GM18508 (cell line): ENCODE results near the gene KLHDC1.
"Not testable (repeated sequence)": the region's sequence is repeated elsewhere in the genome, so short reads cannot be mapped to it uniquely, and the experiment has no call there.

ENCODE experiments used
- ATAC-seq: cut with Tn5 transposase; IDR thresholded peaks from one replicate; pipeline ENCODE4 v1.9.1; 2021; ENCODE audit warnings: moderate number of reproducible peaks; ENCODE audit not compliant: insufficient read depth, unreplicated experiment

KLHDC1 gene, protein sequence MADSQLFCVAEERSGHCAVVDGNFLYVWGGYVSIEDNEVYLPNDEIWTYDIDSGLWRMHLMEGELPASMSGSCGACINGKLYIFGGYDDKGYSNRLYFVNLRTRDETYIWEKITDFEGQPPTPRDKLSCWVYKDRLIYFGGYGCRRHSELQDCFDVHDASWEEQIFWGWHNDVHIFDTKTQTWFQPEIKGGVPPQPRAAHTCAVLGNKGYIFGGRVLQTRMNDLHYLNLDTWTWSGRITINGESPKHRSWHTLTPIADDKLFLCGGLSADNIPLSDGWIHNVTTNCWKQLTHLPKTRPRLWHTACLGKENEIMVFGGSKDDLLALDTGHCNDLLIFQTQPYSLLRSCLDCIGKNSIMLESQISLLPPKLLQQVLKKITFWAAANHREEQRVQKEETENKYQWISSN

DNA sequence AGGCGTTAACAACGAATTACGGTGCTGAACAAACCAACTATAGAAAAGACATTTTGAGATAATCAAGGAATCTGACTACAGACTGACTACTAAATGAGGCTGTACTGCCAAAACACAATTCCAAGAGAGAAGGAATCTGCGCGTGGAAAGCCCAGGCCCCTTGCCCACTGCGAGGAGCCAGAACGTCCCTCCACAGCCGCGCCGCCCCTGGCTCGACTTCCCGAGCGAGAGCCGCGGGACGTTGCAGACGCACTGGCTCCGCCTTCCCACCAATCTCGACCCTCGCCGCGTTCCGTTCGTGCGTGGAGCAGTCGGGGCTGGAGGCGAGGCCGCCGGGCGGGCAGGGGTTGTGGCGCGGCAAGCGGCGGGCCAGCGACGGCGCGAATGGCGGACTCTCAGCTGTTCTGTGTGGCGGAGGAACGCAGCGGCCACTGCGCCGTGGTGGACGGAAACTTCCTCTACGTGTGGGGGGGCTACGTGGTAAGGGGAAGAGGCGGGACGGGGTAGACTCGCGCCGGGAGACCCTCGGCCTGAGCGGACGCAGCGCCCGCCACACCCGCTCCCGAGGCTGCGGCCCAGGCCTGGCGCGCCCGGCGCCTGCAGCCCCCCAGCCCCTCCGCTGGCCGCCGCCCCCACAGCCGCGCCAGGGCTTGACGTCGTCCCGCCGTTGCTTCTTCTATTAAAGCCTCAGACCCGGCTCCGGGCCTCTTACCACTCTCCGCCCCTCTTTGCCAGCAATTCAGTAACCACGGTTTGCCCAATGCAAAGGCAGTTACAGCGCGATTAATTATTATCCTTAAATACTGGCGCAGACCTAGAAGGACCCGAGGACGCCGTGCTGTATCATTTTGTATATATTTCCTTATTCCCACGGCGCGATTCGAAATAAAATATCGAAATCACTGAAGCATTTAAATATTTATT is at the start of gene KLHDC1:
TSS of gene KLHDC1 (plus strand) at position 310 of the 924 bp plus-strand sequence. CDS start at position 385, 75 bp downstream.
- no peak for ATAC-seq

DNA sequence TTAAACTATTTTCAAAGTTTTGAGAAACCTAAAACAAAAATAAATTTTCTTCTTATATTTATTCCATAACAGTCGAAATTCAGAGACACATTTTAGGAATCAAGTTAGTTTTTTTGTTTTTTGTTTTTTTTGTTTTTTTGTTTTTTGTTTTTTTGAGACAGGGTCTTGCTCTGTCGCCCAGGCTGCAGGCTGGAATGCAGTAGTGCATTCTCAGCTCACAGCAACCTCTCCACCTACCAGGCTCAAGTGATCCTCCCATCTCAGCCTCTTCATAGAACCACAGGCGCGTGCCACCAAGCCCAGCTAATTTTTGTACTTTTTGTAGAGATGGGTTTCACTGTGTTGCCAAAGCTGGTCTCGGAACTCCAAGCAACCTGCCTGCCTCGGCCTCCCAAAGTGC is 39.4 kb upstream of the KLHDC1 start:
- ATAC-seq = no peak

DNA sequence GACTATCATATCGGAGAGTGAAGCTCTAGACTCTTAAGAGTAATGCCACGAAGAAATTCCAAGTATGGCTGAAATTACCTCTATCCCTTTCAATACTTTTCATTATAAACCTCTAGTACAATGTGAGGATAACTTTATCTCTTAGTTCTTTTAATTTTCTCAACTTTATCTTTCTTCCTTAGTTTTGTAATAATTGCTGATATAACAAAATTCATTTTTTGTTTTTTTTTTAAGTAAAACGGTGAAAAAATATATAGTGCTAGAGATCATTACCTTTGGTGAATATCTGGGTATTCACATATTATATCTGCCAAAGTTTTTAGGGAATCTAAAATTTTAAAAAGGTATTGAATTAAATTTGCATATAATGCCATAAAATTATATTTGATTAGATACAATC is 38.4 kb upstream of the KLHDC1 start:
- ATAC-seq = no peak

DNA sequence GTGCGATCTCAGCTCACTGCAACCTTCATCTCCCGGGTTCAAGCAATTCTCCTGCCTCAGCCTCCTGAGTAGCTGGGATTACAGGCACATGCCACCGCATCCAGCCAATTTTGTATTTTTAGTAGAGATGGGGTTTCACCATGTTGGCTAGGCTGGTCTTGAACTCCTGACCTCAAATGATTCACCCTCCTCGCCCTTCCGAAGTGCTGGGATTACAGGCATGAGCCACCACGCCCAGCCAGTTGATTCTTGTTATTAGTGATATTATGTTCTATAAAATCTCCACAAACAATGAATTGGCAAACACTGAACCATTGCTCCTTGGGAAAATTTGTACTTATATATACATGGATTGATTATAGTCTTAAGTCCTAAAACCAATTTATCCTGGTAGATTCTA is 35.4 kb upstream of the KLHDC1 start:
- not testable (repeated sequence) for ATAC-seq

DNA sequence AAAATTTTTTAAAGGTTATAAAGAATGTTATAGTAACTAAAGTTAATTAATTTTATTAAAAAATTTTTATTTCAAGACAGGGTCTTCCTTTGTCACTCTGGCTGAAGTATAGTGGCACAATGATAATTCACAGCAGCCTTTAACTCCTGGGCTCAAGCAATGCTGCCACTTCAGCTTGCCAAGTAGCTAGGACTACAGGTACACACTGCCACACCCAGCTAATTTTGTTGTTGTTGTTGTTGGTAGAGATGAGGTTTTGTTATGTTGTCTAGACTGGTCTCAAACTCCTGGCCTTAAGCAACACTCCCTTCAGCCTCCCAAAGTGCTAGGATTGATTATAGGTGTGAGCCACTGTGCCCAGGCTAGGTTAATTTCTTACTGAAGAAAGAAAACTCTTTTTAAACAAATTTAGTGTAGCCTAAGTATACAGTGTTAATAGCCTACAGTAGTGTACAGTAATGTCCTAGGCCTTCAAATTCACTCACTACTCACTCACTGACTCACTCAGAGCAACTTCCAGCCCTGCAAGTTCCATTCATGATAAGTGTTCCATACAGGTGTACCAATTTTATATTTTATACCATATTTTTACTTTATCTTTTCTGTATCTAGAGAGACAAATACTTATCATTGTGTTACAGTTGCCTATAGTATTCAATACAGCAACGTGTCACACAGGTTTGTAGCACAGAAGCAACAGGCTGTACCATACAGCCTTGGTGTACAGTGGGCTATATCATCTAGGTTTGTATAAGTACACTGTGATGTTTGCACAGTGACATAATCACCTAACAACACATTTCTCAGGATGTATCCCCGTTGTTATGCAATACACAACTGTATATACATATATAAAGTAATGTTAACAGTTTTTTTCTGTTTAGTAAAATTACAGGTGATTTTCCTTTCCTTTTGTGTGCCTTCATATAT is 33.1 kb upstream of the KLHDC1 start:
- ATAC-seq = no peak

DNA sequence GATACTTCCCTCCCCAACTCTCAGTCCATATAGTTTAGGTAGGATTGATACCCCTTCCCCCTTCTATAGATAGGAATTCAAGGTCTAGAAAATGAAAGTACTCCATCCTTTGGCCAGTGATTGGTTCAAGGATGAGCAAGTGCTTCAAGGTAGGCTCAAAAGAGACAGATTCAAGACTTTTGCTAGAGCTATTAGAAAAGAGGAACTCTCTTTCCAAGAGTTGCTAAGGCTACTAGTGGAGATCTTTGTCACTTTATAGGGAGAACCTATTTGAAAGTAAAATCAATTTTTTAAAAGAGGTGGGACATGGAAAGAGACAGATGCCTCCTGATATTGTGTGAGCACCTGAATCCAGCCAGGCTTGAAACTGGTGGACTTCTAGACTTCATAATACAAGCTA is 22.4 kb upstream of the KLHDC1 start:
- ATAC-seq = no peak

DNA sequence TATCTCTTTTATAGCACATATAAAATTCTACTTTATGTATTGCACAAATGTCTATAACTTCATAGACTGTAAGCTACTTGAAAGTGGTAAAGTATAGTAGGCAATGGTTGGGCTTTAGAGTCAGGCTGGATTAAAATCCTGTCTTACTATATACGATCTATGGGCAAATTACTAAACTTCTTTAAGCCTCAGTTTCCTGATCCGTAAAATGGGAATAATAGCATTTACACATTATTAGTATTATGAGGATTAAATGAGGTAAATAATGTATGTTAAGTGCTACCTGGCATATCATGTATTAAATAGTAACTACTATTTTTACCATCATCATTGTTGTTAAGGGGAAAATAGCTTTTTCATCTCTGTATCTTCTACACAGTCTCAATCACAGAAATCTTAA is 19.3 kb upstream of the KLHDC1 start:
- no peak for ATAC-seq

DNA sequence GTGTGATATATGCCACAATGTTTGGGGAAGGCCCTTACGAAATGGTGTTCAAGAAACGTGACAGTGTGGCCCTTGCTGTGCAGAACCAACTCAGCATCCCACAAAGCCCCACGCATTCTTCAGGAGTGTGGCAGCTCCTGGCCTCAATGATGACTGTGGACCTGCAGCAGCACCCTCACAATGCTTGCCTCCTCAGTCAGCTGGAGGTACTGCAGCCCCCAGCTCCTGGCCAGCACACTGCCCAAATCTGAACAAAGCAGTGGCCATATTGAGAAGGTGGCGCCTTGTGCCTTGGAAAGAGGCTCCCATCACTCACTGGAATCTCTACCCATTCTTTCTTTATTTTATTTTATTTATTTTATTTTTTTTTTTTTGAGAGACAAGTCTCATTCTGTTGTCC is 15.3 kb upstream of the KLHDC1 start:
- no peak for ATAC-seq

DNA sequence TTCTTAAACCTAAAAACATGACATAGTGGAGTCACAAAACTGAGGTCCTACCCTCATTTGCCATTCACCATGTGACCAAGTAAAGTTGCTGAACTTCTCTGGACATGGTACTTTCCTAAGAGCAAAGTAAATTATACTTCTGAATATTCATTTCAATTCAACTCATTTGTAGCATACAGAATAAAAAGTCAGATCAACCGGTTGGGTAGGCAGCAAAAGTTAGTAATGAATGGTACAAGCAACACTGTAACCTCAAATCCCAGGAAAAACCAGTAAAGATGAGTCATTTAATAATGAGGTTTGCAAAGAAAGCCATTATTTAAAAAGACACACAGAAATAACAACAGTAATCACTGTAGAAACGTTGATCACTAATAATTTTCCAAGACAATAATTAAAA is 13.6 kb upstream of the KLHDC1 start:
- ATAC-seq = no peak

DNA sequence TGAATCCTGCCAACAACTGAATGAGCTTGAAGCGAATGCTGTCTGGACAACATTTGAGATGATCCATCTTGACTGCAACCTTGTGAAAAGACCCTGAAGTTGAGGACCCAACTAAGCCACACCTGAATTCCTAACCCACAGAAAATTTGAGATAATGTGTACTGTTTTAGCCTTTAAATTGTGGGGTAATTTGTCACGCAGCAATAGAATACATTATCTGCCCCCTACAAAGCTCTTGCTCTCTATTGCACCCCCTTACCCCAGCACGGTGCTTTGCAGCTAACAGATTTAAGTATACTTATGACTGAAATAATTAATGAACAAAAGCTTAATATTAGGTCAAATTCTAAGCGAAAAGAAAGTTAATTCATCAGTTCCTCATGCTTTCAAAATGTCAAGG is 6.5 kb upstream of the KLHDC1 start:
- no peak for ATAC-seq

DNA sequence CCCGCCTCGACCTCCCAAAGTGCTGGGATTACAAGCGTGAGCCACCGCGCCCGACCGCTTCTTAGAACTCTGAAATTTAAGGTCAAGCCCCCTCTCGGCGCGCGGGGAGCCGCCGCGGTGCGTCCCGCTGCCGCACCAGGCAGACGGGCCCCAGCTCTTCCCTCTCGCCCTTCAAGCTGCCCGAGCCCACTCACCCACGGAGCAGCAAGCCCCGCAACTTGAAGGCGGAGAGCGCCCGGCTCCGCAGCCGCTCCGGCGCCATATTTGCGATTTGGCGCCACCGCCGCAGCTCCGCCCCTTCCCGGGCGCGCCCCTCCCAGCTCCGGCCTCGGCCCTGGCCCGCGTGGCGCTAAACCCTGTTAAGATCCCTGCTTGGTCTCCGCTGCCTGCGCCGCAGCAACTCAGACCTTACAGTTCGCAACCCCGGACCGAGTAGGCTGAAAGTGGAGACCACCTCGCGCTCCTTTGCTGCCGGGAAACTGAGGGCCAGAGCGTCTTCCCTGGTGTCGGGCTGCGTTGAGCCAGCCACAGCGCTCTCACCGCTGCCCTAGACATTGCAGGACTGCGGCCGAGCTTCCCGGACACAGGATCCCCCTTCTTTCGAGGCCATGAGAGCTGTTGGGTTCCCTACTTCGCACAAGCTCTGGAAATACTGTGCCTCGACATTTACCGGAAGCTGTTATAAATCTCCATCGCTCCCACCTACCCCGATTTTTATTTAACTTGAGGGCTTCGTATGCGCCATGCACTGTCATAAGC is 4.8 kb upstream of the KLHDC1 start, which contains the start of gene POLE2:
TSS of gene POLE2 (minus strand) at position 273 of the 759 bp plus-strand sequence. CDS start at position 262, 11 bp downstream.
- peak; percentile 59 for ATAC-seq

DNA sequence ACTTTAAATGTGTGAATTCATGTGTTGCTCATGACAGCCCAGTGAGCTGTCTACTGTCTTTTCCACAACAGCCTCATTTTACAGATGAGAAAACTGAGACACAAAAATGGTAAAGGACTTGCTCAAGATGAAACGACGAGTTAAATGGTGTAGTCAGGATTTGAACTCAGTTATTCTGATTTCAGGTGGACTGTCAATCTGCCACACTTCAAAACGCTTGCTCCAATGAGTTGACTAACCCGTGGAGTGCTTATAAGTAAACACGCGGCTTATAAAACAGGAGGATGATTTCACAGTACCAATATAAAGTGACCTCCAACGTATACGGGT is 4.3 kb upstream of the KLHDC1 start:
- no peak for ATAC-seq

DNA sequence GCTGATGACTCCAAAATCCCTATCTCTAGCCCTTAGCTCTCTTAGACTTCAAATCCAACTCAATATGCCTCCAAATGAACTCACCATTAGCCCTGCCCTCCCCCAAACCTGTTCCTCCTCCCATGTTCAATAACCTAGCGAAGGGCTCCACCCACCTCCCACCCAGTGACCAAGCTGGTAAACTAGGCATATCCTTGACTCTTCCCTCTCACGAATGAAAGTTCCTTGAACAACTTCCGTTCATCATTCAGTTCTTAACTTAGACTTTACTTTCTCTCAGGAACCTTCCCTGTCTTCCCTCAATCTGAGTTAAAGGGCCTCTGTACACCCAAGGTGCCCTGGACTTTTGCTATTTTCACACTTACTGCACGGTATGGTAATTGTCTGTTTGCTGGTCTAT is 1.9 kb upstream of the KLHDC1 start:
- no peak for ATAC-seq

DNA sequence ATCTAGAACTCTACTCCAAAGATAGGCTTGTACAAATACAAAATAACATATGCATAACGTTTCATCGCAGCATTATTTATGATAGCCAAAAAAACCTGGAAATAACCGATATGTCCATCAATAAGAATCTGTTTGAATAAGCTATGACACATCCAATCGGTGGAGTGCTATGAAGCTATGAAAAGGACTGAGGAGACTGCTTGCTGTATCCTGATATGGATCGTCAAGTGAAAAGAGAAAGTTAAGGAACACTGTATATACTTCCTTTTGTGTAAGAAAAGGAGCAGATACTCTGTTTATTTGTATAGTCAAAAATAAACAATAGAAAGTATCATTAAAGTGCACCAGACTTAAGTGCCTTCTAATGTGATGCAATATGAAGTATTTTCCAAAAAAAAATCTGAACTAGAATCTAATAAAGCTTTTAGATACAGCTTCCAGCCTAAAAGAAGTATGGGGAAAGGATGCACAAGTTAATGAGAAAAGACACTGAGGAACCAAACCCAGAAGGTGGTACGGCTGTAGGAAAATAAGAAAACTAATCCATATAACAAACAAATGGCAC is 645 bp upstream of the KLHDC1 start:
- no peak for ATAC-seq

DNA sequence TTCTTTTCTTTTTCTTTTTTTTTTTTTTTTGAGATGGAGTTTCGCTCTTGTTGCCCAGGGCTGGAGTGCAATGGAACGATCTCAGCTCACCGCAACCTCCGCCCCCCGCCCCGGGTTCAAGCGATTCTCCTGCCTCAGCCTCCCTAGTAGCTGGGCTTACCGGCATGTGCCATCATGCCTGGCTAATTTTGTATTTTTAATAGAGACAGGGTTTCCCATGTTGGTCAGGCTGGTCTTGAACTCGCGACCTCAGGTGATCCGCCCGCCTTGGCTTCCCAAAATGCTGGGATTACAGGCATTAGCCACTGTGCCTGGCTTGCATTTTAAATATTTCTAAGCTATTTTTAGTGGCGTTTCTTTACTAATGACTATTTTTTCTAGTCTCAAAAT is 810 bp downstream of the KLHDC1 start:
- not testable (repeated sequence) for ATAC-seq

DNA sequence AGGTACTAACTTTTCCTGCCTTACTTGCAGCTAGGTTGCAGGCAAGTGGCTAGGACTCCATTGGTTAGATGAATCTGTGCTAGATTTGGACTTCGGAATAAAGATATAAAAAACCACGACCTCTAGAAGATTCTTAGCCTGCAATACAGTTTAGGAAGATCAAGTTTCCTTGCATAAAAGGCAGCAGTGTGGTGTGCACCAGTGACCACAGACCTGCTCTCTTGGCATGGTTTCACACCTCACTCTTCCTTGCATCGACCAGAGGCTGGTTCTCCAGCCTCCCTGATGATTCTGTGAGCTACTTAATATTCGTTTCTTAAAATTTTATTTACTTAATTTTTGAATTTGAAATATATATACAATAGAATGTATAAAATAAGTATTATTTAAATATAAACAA is 9.8 kb downstream of the KLHDC1 start:
- no peak for ATAC-seq

DNA sequence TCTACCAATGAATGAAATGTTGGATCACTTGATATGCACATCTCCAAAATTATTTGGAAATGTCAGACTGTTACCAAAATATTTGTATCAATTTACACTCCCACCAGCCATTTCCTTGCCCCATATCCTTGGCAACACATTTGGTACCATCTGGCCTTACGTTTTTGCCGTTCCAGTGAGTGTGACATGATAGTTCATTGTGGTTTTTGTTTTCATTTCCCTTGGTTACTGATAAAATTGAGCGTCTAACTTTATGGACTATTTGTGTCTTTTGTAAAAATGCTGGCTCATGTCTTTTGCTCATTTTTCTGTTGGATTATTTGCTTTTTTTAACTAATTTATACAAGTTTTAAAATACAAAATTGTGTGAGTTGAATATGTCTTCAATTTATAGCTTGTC is 11.0 kb downstream of the KLHDC1 start:
- no peak for ATAC-seq

DNA sequence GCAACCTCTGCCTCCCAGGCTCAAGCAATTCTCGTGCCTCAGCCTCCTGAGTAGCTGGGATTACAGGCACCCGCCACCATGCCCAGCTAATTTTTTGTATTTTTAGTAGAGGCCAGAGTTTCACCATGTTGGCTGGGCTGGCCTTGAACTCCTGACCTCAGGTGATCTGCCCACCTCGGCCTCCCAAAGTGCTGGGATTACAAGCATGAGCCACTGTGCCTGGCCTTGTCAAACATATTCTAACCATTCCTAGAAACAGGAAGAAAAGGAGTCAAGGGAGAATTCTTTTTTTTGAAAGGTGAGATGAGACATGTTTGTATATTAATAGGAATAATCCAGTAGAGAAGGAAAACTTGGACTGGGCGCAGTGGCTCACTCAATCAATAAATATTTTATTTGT is 11.6 kb downstream of the KLHDC1 start:
- not testable (repeated sequence) for ATAC-seq

DNA sequence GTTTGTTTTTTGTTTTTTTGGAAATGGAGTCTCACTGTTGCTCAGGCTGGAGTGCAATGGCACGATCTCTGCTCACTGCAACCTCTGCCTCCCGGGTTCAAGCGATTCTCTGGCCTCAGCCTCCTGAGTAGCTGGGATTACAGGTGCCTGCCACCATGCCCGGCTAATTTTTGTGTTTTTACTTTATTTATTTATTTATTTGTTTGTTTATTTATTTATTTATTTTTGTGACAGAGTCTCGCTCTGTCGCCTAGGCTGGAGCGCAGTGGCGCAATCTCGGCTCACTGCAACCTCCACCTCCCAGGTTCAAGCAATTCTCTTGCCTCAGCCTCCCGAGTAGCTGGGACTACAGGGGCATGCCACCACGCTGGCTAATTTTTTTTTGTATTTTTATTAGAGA is 18.1 kb downstream of the KLHDC1 start:
- ATAC-seq = not testable (repeated sequence)
